ENCODE measurements around the gene CPA5.

CPA5 gene

GRCh38 chr7:130417213-130417612 is 72.6 kb downstream of the CPA5 start:
- H3K27ac ChIP-seq (replicated peaks): no peak overlapping the region
- DNase-seq (ENCODE audit: low read depth in 1 of 2, low spot score in 1 of 2): no peak
- no peaks in the 10 kb centered on the region for H3K27me3 ChIP-seq (ENCODE audit: insufficient read depth, poor library complexity, severe bottlenecking)
- H3K4me3 ChIP-seq (replicated peaks; ENCODE audit: insufficient read depth, low read length): no peak overlapping the region
- TF ChIP-seq SPI1 (IDR thresholded peaks at IDR 0.05; ENCODE audit: borderline replicate concordance, low read depth) (no peak), GABPA (IDR thresholded peaks at IDR 0.05; ENCODE audit: low read depth) (no peak), POLR2AphosphoS5 (IDR thresholded peaks at IDR 0.05; ENCODE audit: low read depth) (no peak), CTCF (IDR thresholded peaks at IDR 0.05; ENCODE audit: insufficient read depth, low read length) (no peak), REST (IDR thresholded peaks at IDR 0.05; ENCODE audit: insufficient replicate concordance, low read depth) (no peak)

GRCh38 chr7:130418306-130418705 is 73.7 kb downstream of the CPA5 start:
- TF ChIP-seq SPI1 (IDR thresholded peaks at IDR 0.05; ENCODE audit: borderline replicate concordance, low read depth) (no peak), GABPA (IDR thresholded peaks at IDR 0.05; ENCODE audit: low read depth) (no peak), CTCF (IDR thresholded peaks at IDR 0.05; ENCODE audit: insufficient read depth, low read length) (no peak), POLR2AphosphoS5 (IDR thresholded peaks at IDR 0.05; ENCODE audit: low read depth) (no peak), REST (IDR thresholded peaks at IDR 0.05; ENCODE audit: insufficient replicate concordance, low read depth) (no peak)

More at GRCh38 chr7:130418306-130418705, 73.7 kb downstream of the CPA5 start:
- H3K4me3 ChIP-seq (replicated peaks; ENCODE audit: insufficient read depth, low read length): no peak overlapping the region
- H3K27ac ChIP-seq (replicated peaks): no peak overlapping the region
- no peak for DNase-seq (ENCODE audit: low read depth in 1 of 2, low spot score in 1 of 2)
- H3K27me3 ChIP-seq (ENCODE audit: insufficient read depth, poor library complexity, severe bottlenecking): no peaks in the 10 kb centered on the region
